Loucy (cell line): ENCODE data around the gene PKHD1.

Experiments
- H2AFZ ChIP-seq: fragments of 200-600 bp; sonication (generic); 2 replicates; pipeline ENCODE4 v1.6.0; 2016; ENCODE audit warnings: antibody characterized with exemption, mild to moderate bottlenecking, low read length, moderate library complexity
- H3F3A ChIP-seq: fragments of 200-600 bp; 2 replicates; pipeline ENCODE4 v1.6.0; 2016; ENCODE audit warnings: antibody characterized with exemption, low read depth, mild to moderate bottlenecking
- H3K27me3 ChIP-seq: fragments of 200-600 bp; sonication (generic); 2 replicates; pipeline ENCODE4 v1.6.1; 2014; ENCODE audit warnings: low read length, mild to moderate bottlenecking; ENCODE audit not compliant: insufficient read depth, poor library complexity, severe bottlenecking
- H3K36me3 ChIP-seq: fragments of 200-600 bp; sonication (generic); 2 replicates; pipeline ENCODE4 v1.6.1; 2016; ENCODE audit warnings: low read length; ENCODE audit not compliant: insufficient read depth
- H3K4me1 ChIP-seq: fragments of 200-600 bp; sonication (generic); 2 replicates; pipeline ENCODE4 v1.5.1; 2014; ENCODE audit warnings: low read length, mild to moderate bottlenecking; ENCODE audit not compliant: insufficient read depth, poor library complexity, severe bottlenecking
- H3K4me2 ChIP-seq: fragments of 200-600 bp; sonication (generic); 2 replicates; pipeline ENCODE4 v1.6.0; 2014; ENCODE audit warnings: antibody characterized with exemption, low read length, low read depth, mild to moderate bottlenecking; ENCODE audit not compliant: poor library complexity, severe bottlenecking
- H3K4me3 ChIP-seq: fragments of 200-600 bp; sonication (generic); 2 replicates; pipeline ENCODE4 v1.5.1; 2014; ENCODE audit warnings: low read length, mild to moderate bottlenecking, mixed read lengths; ENCODE audit not compliant: poor library complexity, severe bottlenecking
- H3K79me2 ChIP-seq: fragments of 200-600 bp; sonication (generic); 2 replicates; pipeline ENCODE4 v1.6.1; 2014; ENCODE audit warnings: low read length; ENCODE audit not compliant: insufficient read depth
- H3K9ac ChIP-seq: fragments of 200-600 bp; sonication (generic); 2 replicates; pipeline ENCODE4 v1.6.0; 2014; ENCODE audit warnings: mild to moderate bottlenecking, low read depth, low read length, moderate library complexity; ENCODE audit not compliant: poor library complexity, severe bottlenecking
- H3K9me2 ChIP-seq: fragments of 200-600 bp; sonication (generic); replicated peaks from 2 replicates; pipeline ENCODE4 v1.6.1; 2016; ENCODE audit warnings: low read depth, low read length, mixed read lengths
- H3K9me3 ChIP-seq: fragments of 200-600 bp; sonication (generic); 2 replicates; pipeline ENCODE4 v1.6.1; 2014; ENCODE audit warnings: mild to moderate bottlenecking, antibody characterized with exemption, low read length, low read depth; ENCODE audit not compliant: insufficient read depth
- H4K20me1 ChIP-seq: fragments of 200-600 bp; sonication (generic); 2 replicates; pipeline ENCODE4 v1.6.0; 2014; ENCODE audit warnings: antibody characterized with exemption, low read length, mild to moderate bottlenecking; ENCODE audit not compliant: insufficient read depth, poor library complexity, severe bottlenecking
- EZH2phosphoT487 ChIP-seq: fragments of 200-600 bp; IDR thresholded peaks from 2 replicates; pipeline ENCODE4 v1.6.1; 2018; ENCODE audit warnings: antibody characterized with exemption, mild to moderate bottlenecking, moderate library complexity, borderline replicate concordance
- TF ChIP-seq, protein P1 (sequence below): fragments of 200-600 bp; sonication (generic); conservative IDR thresholded peaks from 2 replicates; pipeline ENCODE4 v1.5.1; 2014; ENCODE audit warnings: mild to moderate bottlenecking, antibody characterized with exemption, low read length

PKHD1 gene

DNA sequence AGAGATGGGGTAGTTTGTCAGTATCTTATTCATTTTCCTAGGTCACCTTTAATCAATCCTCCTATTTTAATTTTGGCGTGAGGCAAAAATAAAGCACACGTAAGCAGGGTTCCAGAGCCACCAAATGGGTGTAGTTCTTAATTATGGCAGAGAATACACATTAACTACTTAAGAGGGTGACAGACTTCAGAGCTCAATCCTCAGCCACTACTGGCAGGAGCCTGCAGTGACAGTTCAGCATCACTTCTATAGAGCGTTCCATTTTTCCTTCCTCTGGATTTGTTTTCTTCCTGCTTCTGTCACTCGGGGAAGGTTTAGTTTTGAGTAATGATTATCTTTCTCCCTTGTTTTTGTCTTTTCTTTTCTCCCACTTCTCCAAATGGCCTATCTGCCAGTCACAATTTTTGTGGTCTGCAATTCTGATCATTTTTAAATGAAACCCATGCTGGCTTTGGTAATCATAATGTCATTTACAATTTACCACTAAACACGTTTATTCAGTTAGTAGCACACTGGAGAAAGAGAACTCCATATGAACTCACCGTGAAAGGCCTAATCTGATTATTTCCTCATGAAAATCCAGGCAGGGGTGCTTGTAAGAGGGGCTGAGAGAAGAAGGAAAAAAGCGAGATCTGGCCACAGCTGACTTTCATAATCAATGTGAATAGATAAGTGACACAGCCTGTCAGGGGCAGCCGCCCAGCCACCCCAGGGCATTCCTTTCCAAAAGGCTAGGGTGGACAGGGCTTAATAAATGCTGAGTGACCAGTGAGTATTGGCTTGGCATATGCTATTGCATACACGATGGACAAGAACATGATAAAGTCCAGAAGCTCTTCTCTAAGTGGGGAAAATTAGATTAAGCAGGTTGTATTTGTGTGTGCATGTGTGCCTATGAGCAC lies 412.1 kb downstream of the PKHD1 start:
- Histone ChIP-seq H3K9ac (no peak overlapping the region), H3K4me3 (no peak overlapping the region), H2AFZ (no peak overlapping the region), H3K9me2 (no peaks in the 10 kb centered on the region), H3K27me3 (no peaks in the 10 kb centered on the region), H3K79me2 (no peaks in the 10 kb centered on the region), H3K36me3 (no peaks in the 10 kb centered on the region), H3K9me3 (no peaks in the 10 kb centered on the region), H3K4me2 (no peak overlapping the region), H3F3A (no peaks in the 10 kb centered on the region), H3K4me1 (no peaks in the 10 kb centered on the region), H4K20me1 (no peaks in the 10 kb centered on the region)
- TF ChIP-seq, protein P1, sequence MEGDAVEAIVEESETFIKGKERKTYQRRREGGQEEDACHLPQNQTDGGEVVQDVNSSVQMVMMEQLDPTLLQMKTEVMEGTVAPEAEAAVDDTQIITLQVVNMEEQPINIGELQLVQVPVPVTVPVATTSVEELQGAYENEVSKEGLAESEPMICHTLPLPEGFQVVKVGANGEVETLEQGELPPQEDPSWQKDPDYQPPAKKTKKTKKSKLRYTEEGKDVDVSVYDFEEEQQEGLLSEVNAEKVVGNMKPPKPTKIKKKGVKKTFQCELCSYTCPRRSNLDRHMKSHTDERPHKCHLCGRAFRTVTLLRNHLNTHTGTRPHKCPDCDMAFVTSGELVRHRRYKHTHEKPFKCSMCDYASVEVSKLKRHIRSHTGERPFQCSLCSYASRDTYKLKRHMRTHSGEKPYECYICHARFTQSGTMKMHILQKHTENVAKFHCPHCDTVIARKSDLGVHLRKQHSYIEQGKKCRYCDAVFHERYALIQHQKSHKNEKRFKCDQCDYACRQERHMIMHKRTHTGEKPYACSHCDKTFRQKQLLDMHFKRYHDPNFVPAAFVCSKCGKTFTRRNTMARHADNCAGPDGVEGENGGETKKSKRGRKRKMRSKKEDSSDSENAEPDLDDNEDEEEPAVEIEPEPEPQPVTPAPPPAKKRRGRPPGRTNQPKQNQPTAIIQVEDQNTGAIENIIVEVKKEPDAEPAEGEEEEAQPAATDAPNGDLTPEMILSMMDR, result no peak
- TF ChIP-seq EZH2phosphoT487, result no peak

GRCh38 chr6:51663525-51663924 lies 423.9 kb downstream of the PKHD1 start:
- H3K4me1 ChIP-seq, result no peaks in the 10 kb centered on the region
- TF ChIP-seq EZH2phosphoT487, result no peak
- TF ChIP-seq, protein P1, result no peak
- H3K36me3 ChIP-seq, result no peaks in the 10 kb centered on the region
- H2AFZ ChIP-seq, result no peak overlapping the region
- peaks cover 7% of the 10 kb centered on the region; the same call in 1 of the 2 replicates for H3K9me2 ChIP-seq
- no peaks in the 10 kb centered on the region for H3K79me2 ChIP-seq
- no peak overlapping the region for H3K9ac ChIP-seq
- no peaks in the 10 kb centered on the region for H3K27me3 ChIP-seq
- H4K20me1 ChIP-seq, result no peaks in the 10 kb centered on the region
- H3K4me2 ChIP-seq, result no peak overlapping the region
- no peak overlapping the region for H3K4me3 ChIP-seq
- no peaks in the 10 kb centered on the region for H3F3A ChIP-seq
- H3K9me3 ChIP-seq, result no peaks in the 10 kb centered on the region

- Histone ChIP-seq H3K4me2 (no peak overlapping the region), H4K20me1 (no peaks in the 10 kb centered on the region), H2AFZ (no peak overlapping the region), H3K4me3 (no peak overlapping the region), H3K9me3 (no peaks in the 10 kb centered on the region), H3K27me3 (no peaks in the 10 kb centered on the region), H3K9me2 (0 out of 2 replicates have a peak, but pooled peaks cover 7% of the 10 kb centered on the region), H3K4me1 (no peaks in the 10 kb centered on the region), H3F3A (no peaks in the 10 kb centered on the region), H3K79me2 (no peaks in the 10 kb centered on the region), H3K9ac (no peak overlapping the region), H3K36me3 (no peaks in the 10 kb centered on the region)
- TF ChIP-seq, protein P1, result no peak
- TF ChIP-seq EZH2phosphoT487, result no peak
Observed at GRCh38 chr6:51660767-51661166, 426.6 kb downstream of the PKHD1 start.
